ENCODE results near the gene MNT.

MNT gene

GRCh38 chr17:2406903-2407790 lies 6.3 kb upstream of the MNT start:
- TF ChIP-seq POLR2AphosphoS5 (IDR thresholded peaks at IDR 0.05; ENCODE audit: low read depth, low read length) (no peak), SIN3A (IDR thresholded peaks at IDR 0.05; ENCODE audit: borderline replicate concordance, insufficient read depth, low read length) (no peak), TAF1 (IDR thresholded peaks at IDR 0.05; ENCODE audit: borderline replicate concordance, insufficient read depth, low read length) (no peak), FOXP2 (optimal IDR thresholded peaks at IDR 0.05; ENCODE audit: borderline replicate concordance, extremely low read depth, extremely low read length, insufficient read depth) (no peak), REST (IDR thresholded peaks at IDR 0.05; ENCODE audit: insufficient read depth in 1 of 2, low read depth in 2 of 2, low read length in 2 of 2) (no peak)

GRCh38 chr17:2406271-2406902 lies 5.5 kb upstream of the MNT start:
- TF ChIP-seq REST (IDR thresholded peaks at IDR 0.05; ENCODE audit: insufficient read depth in 1 of 2, low read depth in 2 of 2, low read length in 2 of 2), result no peak
- no peak for TF ChIP-seq FOXP2 (optimal IDR thresholded peaks at IDR 0.05; ENCODE audit: borderline replicate concordance, extremely low read depth, extremely low read length, insufficient read depth)
- TF ChIP-seq POLR2AphosphoS5 (IDR thresholded peaks at IDR 0.05; ENCODE audit: low read depth, low read length), result no peak
- TF ChIP-seq TAF1 (IDR thresholded peaks at IDR 0.05; ENCODE audit: borderline replicate concordance, insufficient read depth, low read length), result no peak
- no peak for TF ChIP-seq SIN3A (IDR thresholded peaks at IDR 0.05; ENCODE audit: borderline replicate concordance, insufficient read depth, low read length)

GRCh38 chr17:2405247-2405926 lies 4.5 kb upstream of the MNT start:
- TF ChIP-seq REST (IDR thresholded peaks at IDR 0.05; ENCODE audit: insufficient read depth in 1 of 2, low read depth in 2 of 2, low read length in 2 of 2), result no peak
- TF ChIP-seq TAF1 (IDR thresholded peaks at IDR 0.05; ENCODE audit: borderline replicate concordance, insufficient read depth, low read length), result no peak
- no peak for TF ChIP-seq POLR2AphosphoS5 (IDR thresholded peaks at IDR 0.05; ENCODE audit: low read depth, low read length)
- TF ChIP-seq FOXP2 (optimal IDR thresholded peaks at IDR 0.05; ENCODE audit: borderline replicate concordance, extremely low read depth, extremely low read length, insufficient read depth), result no peak
- no peak for TF ChIP-seq SIN3A (IDR thresholded peaks at IDR 0.05; ENCODE audit: borderline replicate concordance, insufficient read depth, low read length)

GRCh38 chr17:2403044-2403443 lies 2.2 kb upstream of the MNT start:
- TF ChIP-seq TAF1 (IDR thresholded peaks at IDR 0.05; ENCODE audit: borderline replicate concordance, insufficient read depth, low read length), result no peak
- TF ChIP-seq REST (IDR thresholded peaks at IDR 0.05; ENCODE audit: insufficient read depth in 1 of 2, low read depth in 2 of 2, low read length in 2 of 2), result no peak
- no peak for TF ChIP-seq POLR2AphosphoS5 (IDR thresholded peaks at IDR 0.05; ENCODE audit: low read depth, low read length)
- no peak for TF ChIP-seq SIN3A (IDR thresholded peaks at IDR 0.05; ENCODE audit: borderline replicate concordance, insufficient read depth, low read length)
- TF ChIP-seq FOXP2 (optimal IDR thresholded peaks at IDR 0.05; ENCODE audit: borderline replicate concordance, extremely low read depth, extremely low read length, insufficient read depth), result no peak

All from PFSK-1 (cell line).